HG02588 (cell line): ENCODE data around the gene RPS6KA5.

Experiments used
- ATAC-seq: cut with Tn5 transposase; IDR thresholded peaks from one replicate; pipeline ENCODE4 v1.9.1; 2021; ENCODE audit warnings: mild to moderate bottlenecking, moderate library complexity; ENCODE audit not compliant: unreplicated experiment

Gene RPS6KA5

DNA sequence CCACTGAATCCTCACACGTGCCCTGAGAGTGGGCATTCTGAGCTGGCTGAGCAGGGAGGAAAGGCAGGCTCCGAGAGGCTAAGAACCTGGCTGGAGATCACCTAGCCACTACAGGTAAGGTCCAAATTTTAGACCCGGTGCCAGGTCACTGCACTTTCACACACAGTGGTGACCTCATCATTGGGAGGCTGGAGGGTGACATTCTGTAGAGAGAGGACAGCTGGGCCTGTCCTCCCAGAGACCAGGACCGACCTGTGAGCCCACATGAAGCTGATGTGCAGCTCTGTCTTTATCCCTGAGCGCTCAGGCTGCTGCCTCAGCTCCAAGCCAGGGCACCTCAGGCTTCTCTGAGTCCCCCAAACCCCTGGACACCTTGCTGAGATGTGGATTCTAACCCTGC lies 248.3 kb downstream of the RPS6KA5 start:
- ATAC-seq, result no peak

DNA sequence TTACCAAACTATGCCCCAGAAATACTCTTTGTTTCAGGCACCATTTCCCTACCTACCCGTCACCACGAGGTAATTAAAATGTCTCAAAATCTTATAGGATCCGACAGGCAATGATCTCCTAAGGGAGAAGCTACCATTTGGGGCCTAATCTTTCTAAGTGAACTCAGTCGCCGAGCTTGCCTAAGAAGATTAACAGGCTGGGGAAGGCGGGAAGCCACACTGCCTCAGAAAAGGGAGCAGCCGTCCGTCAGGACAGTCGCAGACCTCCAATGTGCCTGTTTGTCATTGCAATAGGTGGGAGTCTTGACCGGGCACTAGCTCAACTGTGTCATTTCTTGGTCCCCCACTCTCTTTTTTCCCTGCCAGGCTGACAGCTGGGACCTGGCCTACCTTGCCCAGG lies 248.8 kb downstream of the RPS6KA5 start:
- no peak for ATAC-seq

DNA sequence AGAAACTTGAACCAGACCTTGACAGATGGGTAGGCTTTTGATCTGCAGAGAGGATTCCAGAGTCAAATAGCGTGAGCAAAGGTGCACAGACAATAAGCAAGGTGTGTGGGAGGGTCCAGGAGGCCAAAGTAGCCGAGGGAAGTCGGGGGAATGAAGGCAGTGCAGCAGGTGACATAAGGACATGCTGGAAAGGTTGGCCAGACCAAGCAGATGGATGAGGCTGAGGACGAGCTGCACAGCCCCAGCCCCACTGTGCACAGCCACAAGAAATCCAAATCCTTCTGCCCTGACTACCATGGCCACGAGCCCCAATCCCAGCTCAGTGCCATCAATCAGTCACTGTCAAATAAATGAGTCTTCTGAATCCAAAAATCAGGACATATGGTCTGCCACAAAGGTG lies 249.6 kb downstream of the RPS6KA5 start:
- ATAC-seq, result no peak

DNA sequence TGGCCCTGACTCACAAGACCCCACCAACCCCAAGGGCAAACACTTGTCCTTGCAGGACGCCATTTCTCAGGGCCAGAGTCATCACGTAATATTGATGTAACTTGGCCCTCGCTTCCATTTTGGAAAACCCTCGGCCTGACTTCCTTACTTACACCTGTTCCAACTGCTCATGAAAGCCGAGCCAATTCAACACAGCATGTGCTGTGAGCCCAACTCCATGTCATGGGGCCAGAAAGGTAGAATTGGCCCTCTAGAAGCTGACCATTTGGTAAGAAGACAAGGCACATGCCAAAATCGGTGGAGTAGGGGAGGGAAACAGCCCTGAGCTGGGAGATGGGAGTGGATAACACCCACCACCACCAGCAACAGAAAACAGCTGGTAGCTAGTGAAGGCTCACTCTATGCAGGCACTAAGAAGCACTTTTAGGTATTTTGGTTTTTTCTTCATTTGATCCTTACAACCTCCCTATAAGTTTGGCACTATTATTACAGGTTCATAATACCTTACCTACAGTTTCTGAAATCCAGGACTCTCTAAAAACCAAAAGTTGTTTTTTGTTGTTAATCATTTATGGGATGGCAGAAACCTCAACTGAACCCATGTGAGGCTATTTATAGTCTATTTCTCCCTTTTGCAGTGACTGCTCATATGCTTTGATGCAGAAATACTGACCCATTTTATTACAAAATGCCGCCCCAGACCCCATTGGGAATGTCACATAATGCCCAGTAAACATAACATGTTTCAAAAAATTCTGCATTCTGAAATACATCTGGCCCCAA lies 250.7 kb downstream of the RPS6KA5 start:
- no peak for ATAC-seq

- no peak for ATAC-seq
Measured at GRCh38 chr14:90808759-90809529, 251.5 kb downstream of the RPS6KA5 start.

DNA sequence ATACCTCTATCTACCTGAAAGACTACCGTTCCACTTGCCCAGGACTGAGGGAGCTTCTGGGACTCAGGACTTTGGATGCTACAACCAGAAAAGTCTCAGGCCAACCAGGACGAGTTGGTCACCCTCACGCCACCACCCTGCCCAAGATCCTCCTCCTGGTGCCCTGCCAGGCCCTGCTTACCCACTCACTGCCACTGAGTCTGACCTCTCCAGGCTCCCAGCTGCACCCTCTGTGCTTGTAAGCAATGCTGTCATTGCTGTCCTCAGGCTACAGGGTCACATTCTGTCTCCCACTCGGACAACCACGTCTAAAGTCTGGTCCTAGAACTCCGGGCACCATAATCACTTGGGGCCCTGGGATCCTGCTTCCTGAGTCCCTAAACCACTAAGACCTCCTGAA lies 253.4 kb downstream of the RPS6KA5 start:
- no peak for ATAC-seq

DNA sequence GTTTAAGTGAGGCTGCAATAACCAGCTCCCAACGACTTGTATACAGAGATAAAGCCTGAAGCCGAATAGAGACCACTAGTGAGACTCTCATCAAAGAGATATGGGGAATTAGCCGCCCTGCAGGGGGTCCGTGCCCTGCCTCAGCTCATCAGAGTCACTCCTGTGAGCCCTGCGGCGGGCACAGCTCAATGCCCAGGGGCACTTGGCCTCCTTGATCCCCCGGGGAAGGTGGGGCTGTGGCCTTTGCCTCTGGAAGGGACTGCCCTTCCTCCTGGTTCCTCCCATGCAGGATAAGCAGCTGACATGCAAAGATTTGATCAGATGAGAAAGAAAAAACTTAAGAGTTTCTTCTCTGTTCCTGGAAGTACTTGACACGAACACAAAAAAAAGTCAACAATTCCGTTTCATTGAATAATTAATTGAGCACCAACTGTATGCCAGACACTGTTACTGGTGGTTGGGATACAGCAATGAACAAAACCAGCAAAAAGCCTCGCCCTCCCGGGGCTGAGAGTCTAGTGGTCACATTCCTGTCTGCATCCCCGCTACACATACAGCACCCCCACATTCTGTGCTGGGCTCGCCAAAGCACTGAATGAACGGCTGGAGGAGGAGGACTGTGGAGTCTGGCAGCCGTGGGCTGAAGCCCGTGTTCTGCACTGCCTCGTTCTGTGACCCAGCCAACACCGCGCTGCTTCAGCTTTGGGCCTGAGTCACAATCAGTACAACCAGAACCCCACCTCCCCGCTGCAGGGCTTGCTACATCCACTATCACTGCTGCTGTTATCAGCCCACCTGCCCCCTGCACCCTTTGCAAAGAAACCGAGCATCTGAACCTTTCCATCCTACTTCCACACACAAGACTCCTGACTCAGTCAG lies 254.5 kb downstream of the RPS6KA5 start:
- no peak for ATAC-seq

- no peak for ATAC-seq
Measured at GRCh38 chr14:90805084-90805391, 255.4 kb downstream of the RPS6KA5 start.

DNA sequence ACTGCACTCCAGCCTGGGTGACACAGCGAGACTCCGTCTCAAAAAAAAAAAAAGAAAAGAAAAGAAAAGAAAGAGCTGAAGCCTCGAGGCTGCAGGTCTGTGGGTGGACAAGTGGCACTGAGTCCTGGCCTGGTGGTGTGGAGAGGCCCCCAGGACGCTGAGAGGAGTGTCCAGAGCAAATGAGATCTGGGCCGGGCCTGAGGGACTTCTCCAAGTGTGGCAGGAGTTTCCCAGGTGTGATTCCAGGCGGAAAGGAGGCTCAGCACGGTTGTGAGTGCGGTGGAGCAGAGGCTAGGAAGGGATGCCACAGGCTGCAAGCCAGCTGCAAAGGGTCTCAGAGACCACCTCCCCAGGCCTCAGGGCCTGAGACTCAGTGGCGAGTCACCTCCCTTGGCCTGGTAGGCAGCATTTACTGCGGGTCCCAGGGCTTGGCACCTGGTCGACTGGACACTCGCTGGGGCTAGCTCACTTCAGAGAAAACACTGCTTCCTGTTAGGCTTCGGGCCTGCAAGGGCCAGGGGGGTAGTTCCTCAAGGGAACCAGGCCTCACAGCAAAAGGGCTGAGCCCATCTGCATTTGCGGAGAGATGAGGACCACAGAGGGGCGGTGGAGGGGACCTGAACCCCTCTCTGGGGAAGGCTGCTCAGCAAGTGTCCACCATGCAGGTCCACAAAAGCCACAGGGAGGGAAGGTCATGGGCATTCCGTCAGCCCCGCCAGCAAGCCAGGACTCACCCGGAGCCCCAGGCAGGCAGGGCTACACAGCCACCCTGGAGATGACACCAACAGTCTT lies 256.0 kb downstream of the RPS6KA5 start:
- no peak for ATAC-seq

DNA sequence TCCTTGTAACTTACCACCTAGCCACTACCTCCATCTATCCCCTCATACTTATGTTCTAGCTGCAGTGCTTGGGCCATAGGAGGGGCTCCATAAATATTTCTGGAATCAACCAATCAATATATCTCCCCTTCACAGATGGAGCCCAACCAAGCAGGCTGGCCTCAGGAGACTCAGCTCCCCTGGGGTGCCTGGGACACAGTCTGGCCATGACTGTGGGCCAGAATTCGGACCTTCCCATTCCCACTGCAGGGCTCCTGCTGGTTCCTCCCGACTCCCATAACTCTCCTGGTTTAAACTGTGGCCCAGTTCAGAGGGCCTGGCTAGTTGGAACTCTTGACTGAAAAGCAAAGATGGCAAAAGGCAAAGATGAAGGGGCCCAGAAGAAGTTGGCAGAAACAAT lies 257.2 kb downstream of the RPS6KA5 start:
- no peak for ATAC-seq

- no peak for ATAC-seq
Measured at GRCh38 chr14:90799420-90799819, 261.0 kb downstream of the RPS6KA5 start.

- ATAC-seq, result no peak
Measured at GRCh38 chr14:90797919-90798318, 262.5 kb downstream of the RPS6KA5 start.
